ENCODE measurements around the gene ILKAP. TPM values are rescaled to one million over a fixed set of nuclear protein-coding genes. Genes with fewer than 3 reads are reported as not detected.

The ILKAP gene
- total RNA-seq, 1 experiment from 2014 or later, result 69.4 TPM

GRCh38 chr2:238151205-238151604, 52.3 kb downstream of the ILKAP start:
- Histone ChIP-seq H3K36me3 (no peaks in the 10 kb centered on the region), H3K27me3 (no peaks in the 10 kb centered on the region), H3K4me3 (no peak overlapping the region), H3K9me3 (no peaks in the 10 kb centered on the region)
- no peak for DNase-seq

GRCh38 chr2:238150686-238151085, 52.8 kb downstream of the ILKAP start:
- H3K27me3 ChIP-seq, result no peaks in the 10 kb centered on the region
- no peak overlapping the region for H3K4me3 ChIP-seq
- DNase-seq, result no peak

GRCh38 chr2:238149841-238150572, 53.5 kb downstream of the ILKAP start:
- H3K36me3 ChIP-seq, result no peaks in the 10 kb centered on the region
- no peak for DNase-seq
- no peaks in the 10 kb centered on the region for H3K9me3 ChIP-seq
- no peak overlapping the region for H3K4me3 ChIP-seq
- no peaks in the 10 kb centered on the region for H3K27me3 ChIP-seq

More at GRCh38 chr2:238150686-238151085, 52.8 kb downstream of the ILKAP start:
- no peaks in the 10 kb centered on the region for H3K9me3 ChIP-seq
- no peaks in the 10 kb centered on the region for H3K36me3 ChIP-seq

GRCh38 chr2:238148981-238149380, 54.5 kb downstream of the ILKAP start:
- H3K27me3 ChIP-seq, result no peaks in the 10 kb centered on the region
- H3K9me3 ChIP-seq, result no peaks in the 10 kb centered on the region
- no peak for DNase-seq
- no peaks in the 10 kb centered on the region for H3K36me3 ChIP-seq
- no peak overlapping the region for H3K4me3 ChIP-seq

- H3K36me3 ChIP-seq, result no peaks in the 10 kb centered on the region
- no peak overlapping the region for H3K4me3 ChIP-seq
- H3K9me3 ChIP-seq, result no peaks in the 10 kb centered on the region
- H3K27me3 ChIP-seq, result no peaks in the 10 kb centered on the region
- no peak for DNase-seq
Observed at GRCh38 chr2:238146884-238147544, 56.5 kb downstream of the ILKAP start.

- no peak for DNase-seq
- Histone ChIP-seq H3K36me3 (no peaks in the 10 kb centered on the region), H3K27me3 (no peaks in the 10 kb centered on the region), H3K9me3 (no peaks in the 10 kb centered on the region), H3K4me3 (no peak overlapping the region)
Observed at GRCh38 chr2:238145851-238146250, 57.6 kb downstream of the ILKAP start.

GRCh38 chr2:238145046-238145445, 58.4 kb downstream of the ILKAP start:
- Histone ChIP-seq H3K4me3 (no peak overlapping the region), H3K9me3 (no peaks in the 10 kb centered on the region), H3K36me3 (no peaks in the 10 kb centered on the region), H3K27me3 (no peaks in the 10 kb centered on the region)
- DNase-seq, result no peak

- Histone ChIP-seq H3K9me3 (no peaks in the 10 kb centered on the region), H3K27me3 (no peaks in the 10 kb centered on the region), H3K4me3 (no peak overlapping the region), H3K36me3 (no peaks in the 10 kb centered on the region)
- DNase-seq, result no peak
Observed at GRCh38 chr2:238144262-238144661, 59.2 kb downstream of the ILKAP start.

GRCh38 chr2:238143239-238143951, 60.1 kb downstream of the ILKAP start:
- DNase-seq, result peak; percentile 87
- H3K4me3 ChIP-seq, result no peak overlapping the region
- H3K9me3 ChIP-seq, result no peaks in the 10 kb centered on the region
- no peaks in the 10 kb centered on the region for H3K36me3 ChIP-seq
- no peaks in the 10 kb centered on the region for H3K27me3 ChIP-seq

- Histone ChIP-seq H3K36me3 (no peaks in the 10 kb centered on the region), H3K9me3 (no peaks in the 10 kb centered on the region), H3K27me3 (no peaks in the 10 kb centered on the region), H3K4me3 (no peak overlapping the region)
- no peak for DNase-seq
Observed at GRCh38 chr2:238142382-238143205, 60.9 kb downstream of the ILKAP start.

GRCh38 chr2:238141541-238142318, 61.8 kb downstream of the ILKAP start:
- H3K4me3 ChIP-seq, result no peak overlapping the region
- peak; percentile 74 for DNase-seq
- H3K9me3 ChIP-seq, result no peaks in the 10 kb centered on the region
- H3K27me3 ChIP-seq, result no peaks in the 10 kb centered on the region
- H3K36me3 ChIP-seq, result no peaks in the 10 kb centered on the region

- H3K27me3 ChIP-seq, result no peaks in the 10 kb centered on the region
Observed at GRCh38 chr2:238140721-238141540, 62.6 kb downstream of the ILKAP start.

GRCh38 chr2:238140040-238140439, 63.5 kb downstream of the ILKAP start:
- no peaks in the 10 kb centered on the region for H3K36me3 ChIP-seq
- no peak overlapping the region for H3K4me3 ChIP-seq
- no peak for DNase-seq
- no peaks in the 10 kb centered on the region for H3K9me3 ChIP-seq
- H3K27me3 ChIP-seq, result no peaks in the 10 kb centered on the region

More at GRCh38 chr2:238140721-238141540, 62.6 kb downstream of the ILKAP start:
- DNase-seq, result no peak
- no peaks in the 10 kb centered on the region for H3K9me3 ChIP-seq
- no peaks in the 10 kb centered on the region for H3K36me3 ChIP-seq
- no peak overlapping the region for H3K4me3 ChIP-seq

GRCh38 chr2:238139196-238140039, 64.1 kb downstream of the ILKAP start:
- Histone ChIP-seq H3K9me3 (no peaks in the 10 kb centered on the region), H3K36me3 (no peaks in the 10 kb centered on the region), H3K27me3 (no peaks in the 10 kb centered on the region), H3K4me3 (no peak overlapping the region)
- DNase-seq, result no peak
